A549 (cell line): ENCODE measurements around the gene TUSC2. TPM values are rescaled to one million over a fixed set of nuclear protein-coding genes. Genes with fewer than 3 reads are reported as not detected.

Experiments
- ATAC-seq, 2 experiments: fragments of 200-7000 bp in 1 of 2; fragments of >200 bp in 1 of 2; cut with Nextera tagmentation in 1 of 2; cut with Tn5 transposase in 1 of 2; 3 replicates each; pipeline versions ENCODE4 v1.8.0 to v1.9.1; 2018 to 2020; ENCODE audit warnings: mild to moderate bottlenecking in 1 of 2, moderate library complexity in 1 of 2
- CTCF ChIA-PET: fragments of 300-600 bp; sonication (Branson Sonifier 250); formaldehyde crosslinking; extraction: SDS; loops from one replicate; lab custom pipeline; 2021; ENCODE audit warnings: antibody characterized with exemption, inconsistent platforms; lab: Yijun Ruan, JAX
- POLR2A ChIA-PET: fragments of 350-600 bp; formaldehyde crosslinking; extraction: SDS; loops from one replicate; lab custom pipeline; 2021; ENCODE audit warnings: antibody characterized with exemption, inconsistent platforms; lab: Yijun Ruan, JAX
- DNase-seq, 2 experiments: peaks; one replicate each; pipeline versions ENCODE4 v3.0.0 to v3.0.0-alpha.2; 2011 to 2016; ENCODE audit warnings: low read depth in 1 of 2, low spot score in 1 of 2
- FAIRE-seq: peaks from 2 replicates; lab custom pipeline; 2011; peaks lifted over from hg19 to GRCh38; lab: Jason Lieb, UNC
- H3K27ac ChIP-seq, 2 experiments: fragments of >200 bp; sonication (Bioruptor Twin); formaldehyde crosslinking; 3 replicates each; pipeline ENCODE4 v1.5.1; 2016 to 2017
- H3K4me1 ChIP-seq: fragments of >200 bp; sonication (Bioruptor Twin); formaldehyde crosslinking; 3 replicates; pipeline ENCODE4 v1.6.1; 2016
- H3K4me2 ChIP-seq: fragments of >200 bp; sonication (Bioruptor Twin); formaldehyde crosslinking; 3 replicates; pipeline ENCODE4 v1.6.1; 2016
- H3K4me3 ChIP-seq: fragments of >200 bp; sonication (Bioruptor Twin); formaldehyde crosslinking; 3 replicates; pipeline ENCODE4 v1.5.1; 2016
- H3K9me3 ChIP-seq: fragments of >200 bp; sonication (Bioruptor Twin); formaldehyde crosslinking; 3 replicates; pipeline ENCODE4 v1.6.1; 2016
- BHLHE40 ChIP-seq: IDR thresholded peaks from 2 replicates; pipeline ENCODE4 v1.6.1; 2012; ENCODE audit warnings: low read depth, low read length, inconsistent platforms
- CBX2 ChIP-seq: fragments of 200-600 bp; sonication (generic); IDR thresholded peaks from 2 replicates; pipeline ENCODE4 v1.6.1; 2016; ENCODE audit warnings: low read depth, mild to moderate bottlenecking, borderline replicate concordance
- CBX8 ChIP-seq: fragments of 200-600 bp; sonication (generic); IDR thresholded peaks from 2 replicates; pipeline ENCODE4 v1.6.1; 2016
- FOSB ChIP-seq: fragments of 250-450 bp; sonication (Bioruptor Pico); IDR thresholded peaks from 2 replicates; pipeline ENCODE4 v1.5.0; 2020; ENCODE audit warnings: mild to moderate bottlenecking, moderate library complexity
- FOSL2 ChIP-seq, 2 experiments: fragments of 450-650 bp in 1 of 2; fragments of >200 bp in 1 of 2; sonication (Bioruptor Twin) in 1 of 2; formaldehyde crosslinking; IDR thresholded peaks; 2 replicates each; pipeline versions ENCODE4 v1.5.0 to v1.6.1; 2016 to 2020; ENCODE audit warnings: mild to moderate bottlenecking in 1 of 2, moderate library complexity in 1 of 2
- JUNB ChIP-seq: fragments of >200 bp; sonication (Bioruptor Twin); formaldehyde crosslinking; IDR thresholded peaks from 2 replicates; pipeline ENCODE4 v1.6.1; 2016
- MAFK ChIP-seq: fragments of 450-650 bp; IDR thresholded peaks from 2 replicates; pipeline ENCODE4 v1.6.1; 2014; ENCODE audit not compliant: partially characterized antibody
- NFE2L2 ChIP-seq: fragments of 150-350 bp; conservative IDR thresholded peaks from 2 replicates; pipeline ENCODE4 v1.6.1; 2014; ENCODE audit warnings: low read length
- NPAS2 ChIP-seq: fragments of 250-450 bp; sonication (Bioruptor Pico); IDR thresholded peaks from 2 replicates; pipeline ENCODE4 v1.8.0; 2022; ENCODE audit warnings: mild to moderate bottlenecking, moderate library complexity, borderline replicate concordance
- POLR2A ChIP-seq: IDR thresholded peaks from 2 replicates; pipeline ENCODE4 v1.6.1; 2012; ENCODE audit warnings: mild to moderate bottlenecking, low read length
- RNF2 ChIP-seq: fragments of 200-600 bp; sonication (generic); IDR thresholded peaks from 2 replicates; pipeline ENCODE4 v1.6.1; 2016; ENCODE audit warnings: low read depth, mild to moderate bottlenecking, antibody characterized with exemption, moderate library complexity, borderline replicate concordance
- SMC3 ChIP-seq: fragments of >200 bp; sonication (Bioruptor Twin); formaldehyde crosslinking; IDR thresholded peaks from 3 replicates; pipeline ENCODE4 v1.6.1; 2018; ENCODE audit warnings: inconsistent platforms
- ZNF302 ChIP-seq: fragments of 250-450 bp; sonication (Bioruptor Pico); IDR thresholded peaks from 2 replicates; pipeline ENCODE4 v1.9.0; 2021; ENCODE audit warnings: inconsistent platforms, mild to moderate bottlenecking, moderate library complexity
- ZSCAN20 ChIP-seq: fragments of 250-450 bp; sonication (Bioruptor Pico); IDR thresholded peaks from 2 replicates; pipeline ENCODE4 v1.8.0; 2022; ENCODE audit warnings: mild to moderate bottlenecking, moderate library complexity
- WGBS: methylation state at CpG from one replicate; pipeline ENCODE4 v1.1.6; 2017; ENCODE audit errors: missing lambda C conversion rate; 5-methylcytosine and 5-hydroxymethylcytosine counted together
- polyA plus RNA-seq, 4 experiments: library from polyadenylated mRNA; depleted of rRNA in 3 of 4; stranded (reverse); fragments of >200 nt; fragmentation: RNase III in 1 of 4; extraction: RNeasy Plus Mini Kit Qiagen cat#74134 plus additional on column Dnase treatment in 1 of 4; gene quantifications; 2 replicates in 3 of 4; 3 replicates in 1 of 4; pipeline ENCODE4 v1.2.3, GENCODE V29; 2011 to 2017
- TF ChIP-seq, protein P1 (sequence below): fragments of 200-600 bp; sonication (generic); IDR thresholded peaks from 2 replicates; pipeline ENCODE4 v1.6.1; 2016; ENCODE audit warnings: antibody characterized with exemption, mild to moderate bottlenecking, moderate library complexity
- TF ChIP-seq, protein P2 (sequence below): fragments of >200 bp; sonication (Bioruptor Twin); formaldehyde crosslinking; IDR thresholded peaks from 2 replicates; pipeline ENCODE4 v1.6.1; 2016
- TF ChIP-seq, protein P3 (sequence below): IDR thresholded peaks from 2 replicates; pipeline ENCODE4 v1.6.1; 2012
- TF ChIP-seq, protein P4 (sequence below): fragments of 250-450 bp; sonication (Bioruptor Pico); IDR thresholded peaks from 2 replicates; pipeline ENCODE4 v1.5.0; 2021; ENCODE audit warnings: mild to moderate bottlenecking, moderate library complexity, borderline replicate concordance
- TF ChIP-seq, protein P5 (sequence below): fragments of 450-650 bp; IDR thresholded peaks from 2 replicates; pipeline ENCODE4 v1.6.1; 2014; ENCODE audit warnings: antibody characterized with exemption

TUSC2 gene
- polyA plus RNA-seq, 2 of the 4 experiments (the other 2 are of a cell fraction) = 18.2 to 23.5 TPM

DNA sequence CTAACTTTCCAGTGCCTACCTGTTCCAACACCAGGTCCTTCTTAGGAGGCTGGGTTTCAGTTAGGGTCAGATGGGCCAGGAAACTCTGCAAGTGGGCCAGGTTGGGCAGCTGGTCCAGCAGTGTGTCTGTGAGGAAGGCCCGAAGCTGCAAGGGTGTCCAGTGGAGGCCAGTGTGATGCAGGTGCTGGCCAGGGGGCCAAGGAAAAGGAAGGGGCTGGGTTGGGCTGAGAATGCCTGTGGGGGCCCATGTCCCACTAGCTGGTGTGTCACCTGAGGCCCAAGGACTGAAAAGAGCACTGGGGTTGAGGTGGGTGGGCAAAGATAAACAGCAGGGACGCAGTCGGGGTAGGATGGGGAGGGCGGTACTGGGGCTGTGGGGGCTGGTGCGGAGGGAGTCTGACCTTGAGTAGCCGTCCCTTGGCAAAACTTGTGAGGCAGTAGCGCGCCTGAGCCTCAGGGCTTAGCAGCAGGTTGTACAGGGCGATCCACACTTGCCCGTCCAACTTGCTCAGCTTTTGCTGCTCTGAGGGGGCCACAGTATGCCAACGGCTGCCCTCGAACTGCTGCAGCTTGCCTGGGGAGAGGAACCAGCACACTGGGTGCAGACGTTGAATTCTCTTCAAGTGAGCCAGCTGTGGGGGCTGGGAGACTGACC lies 14.1 kb upstream of the TUSC2 start:
- 91% methylated on average over 7 of the region's 13 CpGs for WGBS
- CTCF ChIA-PET = interaction anchor here (1.1 kb wide), 1 partner anchor 21 kb away, joined by 3 read pairs; no protein-coding TSS in a partner anchor

DNA sequence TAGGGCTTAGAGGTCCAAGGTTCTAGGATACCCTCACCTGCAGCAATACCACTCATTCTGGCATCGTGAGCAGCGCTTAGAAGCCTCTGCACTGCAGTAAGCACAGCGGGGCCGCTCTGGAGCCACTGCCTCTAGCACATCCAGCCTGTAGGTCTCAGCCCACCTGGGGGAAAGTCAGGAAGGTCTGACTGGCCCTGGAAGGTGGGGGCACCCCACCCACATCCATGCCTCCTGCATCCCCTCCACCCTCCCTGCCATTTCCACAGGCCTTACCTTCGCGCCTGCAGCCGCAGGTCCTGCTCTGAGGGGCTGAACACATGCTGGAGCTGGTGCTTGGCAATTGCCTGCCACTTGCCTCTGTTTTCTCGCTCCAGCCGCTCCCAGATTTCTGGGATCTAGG lies 13.5 kb upstream of the TUSC2 start:
- CTCF ChIA-PET = interaction anchor here (1.1 kb wide), 1 partner anchor 20 kb away, joined by 3 read pairs; no protein-coding TSS in a partner anchor
- Histone ChIP-seq H3K27ac (no peak overlapping the region), H3K4me1 (peaks cover 8% of the 10 kb centered on the region), H3K4me3 (no peak overlapping the region), H3K4me2 (no peak overlapping the region), H3K9me3 (no peaks in the 10 kb centered on the region)
- WGBS = 97% methylated on average over 9 of the region's 9 CpGs
- POLR2A ChIA-PET = no interaction called here
- ATAC-seq (no peak), DNase-seq (no peak), FAIRE-seq (no peak)
- TF ChIP-seq NPAS2 (CRISPR knock-in tag) (no peak), NFE2L2 (no peak), POLR2A (no peak), RNF2 (no peak), SMC3 (no peak), CBX2 (no peak), BHLHE40 (no peak), JUNB (no peak), ZNF302 (no peak), MAFK (no peak), ZSCAN20 (CRISPR knock-in tag) (no peak), CBX8 (no peak)
- TF ChIP-seq, protein P1, sequence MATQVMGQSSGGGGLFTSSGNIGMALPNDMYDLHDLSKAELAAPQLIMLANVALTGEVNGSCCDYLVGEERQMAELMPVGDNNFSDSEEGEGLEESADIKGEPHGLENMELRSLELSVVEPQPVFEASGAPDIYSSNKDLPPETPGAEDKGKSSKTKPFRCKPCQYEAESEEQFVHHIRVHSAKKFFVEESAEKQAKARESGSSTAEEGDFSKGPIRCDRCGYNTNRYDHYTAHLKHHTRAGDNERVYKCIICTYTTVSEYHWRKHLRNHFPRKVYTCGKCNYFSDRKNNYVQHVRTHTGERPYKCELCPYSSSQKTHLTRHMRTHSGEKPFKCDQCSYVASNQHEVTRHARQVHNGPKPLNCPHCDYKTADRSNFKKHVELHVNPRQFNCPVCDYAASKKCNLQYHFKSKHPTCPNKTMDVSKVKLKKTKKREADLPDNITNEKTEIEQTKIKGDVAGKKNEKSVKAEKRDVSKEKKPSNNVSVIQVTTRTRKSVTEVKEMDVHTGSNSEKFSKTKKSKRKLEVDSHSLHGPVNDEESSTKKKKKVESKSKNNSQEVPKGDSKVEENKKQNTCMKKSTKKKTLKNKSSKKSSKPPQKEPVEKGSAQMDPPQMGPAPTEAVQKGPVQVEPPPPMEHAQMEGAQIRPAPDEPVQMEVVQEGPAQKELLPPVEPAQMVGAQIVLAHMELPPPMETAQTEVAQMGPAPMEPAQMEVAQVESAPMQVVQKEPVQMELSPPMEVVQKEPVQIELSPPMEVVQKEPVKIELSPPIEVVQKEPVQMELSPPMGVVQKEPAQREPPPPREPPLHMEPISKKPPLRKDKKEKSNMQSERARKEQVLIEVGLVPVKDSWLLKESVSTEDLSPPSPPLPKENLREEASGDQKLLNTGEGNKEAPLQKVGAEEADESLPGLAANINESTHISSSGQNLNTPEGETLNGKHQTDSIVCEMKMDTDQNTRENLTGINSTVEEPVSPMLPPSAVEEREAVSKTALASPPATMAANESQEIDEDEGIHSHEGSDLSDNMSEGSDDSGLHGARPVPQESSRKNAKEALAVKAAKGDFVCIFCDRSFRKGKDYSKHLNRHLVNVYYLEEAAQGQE = no peak
- TF ChIP-seq, protein P2, sequence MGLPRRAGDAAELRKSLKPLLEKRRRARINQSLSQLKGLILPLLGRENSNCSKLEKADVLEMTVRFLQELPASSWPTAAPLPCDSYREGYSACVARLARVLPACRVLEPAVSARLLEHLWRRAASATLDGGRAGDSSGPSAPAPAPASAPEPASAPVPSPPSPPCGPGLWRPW = no peak
- TF ChIP-seq, protein P3, sequence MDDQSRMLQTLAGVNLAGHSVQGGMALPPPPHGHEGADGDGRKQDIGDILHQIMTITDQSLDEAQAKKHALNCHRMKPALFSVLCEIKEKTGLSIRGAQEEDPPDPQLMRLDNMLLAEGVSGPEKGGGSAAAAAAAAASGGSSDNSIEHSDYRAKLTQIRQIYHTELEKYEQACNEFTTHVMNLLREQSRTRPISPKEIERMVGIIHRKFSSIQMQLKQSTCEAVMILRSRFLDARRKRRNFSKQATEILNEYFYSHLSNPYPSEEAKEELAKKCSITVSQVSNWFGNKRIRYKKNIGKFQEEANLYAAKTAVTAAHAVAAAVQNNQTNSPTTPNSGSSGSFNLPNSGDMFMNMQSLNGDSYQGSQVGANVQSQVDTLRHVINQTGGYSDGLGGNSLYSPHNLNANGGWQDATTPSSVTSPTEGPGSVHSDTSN = no peak

More for the DNA sequence above, 14.1 kb upstream of the TUSC2 start:
- Histone ChIP-seq H3K4me3 (no peak overlapping the region), H3K4me2 (no peak overlapping the region), H3K27ac (no peak overlapping the region), H3K9me3 (no peaks in the 10 kb centered on the region), H3K4me1 (peaks cover 11% of the 10 kb centered on the region)
- TF ChIP-seq CBX8 = no peak
- TF ChIP-seq, protein P4, sequence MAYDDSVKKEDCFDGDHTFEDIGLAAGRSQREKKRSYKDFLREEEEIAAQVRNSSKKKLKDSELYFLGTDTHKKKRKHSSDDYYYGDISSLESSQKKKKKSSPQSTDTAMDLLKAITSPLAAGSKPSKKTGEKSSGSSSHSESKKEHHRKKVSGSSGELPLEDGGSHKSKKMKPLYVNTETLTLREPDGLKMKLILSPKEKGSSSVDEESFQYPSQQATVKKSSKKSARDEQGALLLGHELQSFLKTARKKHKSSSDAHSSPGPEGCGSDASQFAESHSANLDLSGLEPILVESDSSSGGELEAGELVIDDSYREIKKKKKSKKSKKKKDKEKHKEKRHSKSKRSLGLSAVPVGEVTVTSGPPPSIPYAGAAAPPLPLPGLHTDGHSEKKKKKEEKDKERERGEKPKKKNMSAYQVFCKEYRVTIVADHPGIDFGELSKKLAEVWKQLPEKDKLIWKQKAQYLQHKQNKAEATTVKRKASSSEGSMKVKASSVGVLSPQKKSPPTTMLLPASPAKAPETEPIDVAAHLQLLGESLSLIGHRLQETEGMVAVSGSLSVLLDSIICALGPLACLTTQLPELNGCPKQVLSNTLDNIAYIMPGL (CRISPR knock-in tag) = no peak
- no peak for TF ChIP-seq NFE2L2
- TF ChIP-seq, protein P1 = no peak
- TF ChIP-seq, protein P3 = no peak
- TF ChIP-seq FOSB (CRISPR knock-in tag) = no peak
- no peak for TF ChIP-seq FOSL2 (IDR thresholded peaks at IDR 0.05)
- no peak for TF ChIP-seq FOSL2 (CRISPR knock-in tag; IDR thresholded peaks at IDR 0.05)
- TF ChIP-seq, protein P5, sequence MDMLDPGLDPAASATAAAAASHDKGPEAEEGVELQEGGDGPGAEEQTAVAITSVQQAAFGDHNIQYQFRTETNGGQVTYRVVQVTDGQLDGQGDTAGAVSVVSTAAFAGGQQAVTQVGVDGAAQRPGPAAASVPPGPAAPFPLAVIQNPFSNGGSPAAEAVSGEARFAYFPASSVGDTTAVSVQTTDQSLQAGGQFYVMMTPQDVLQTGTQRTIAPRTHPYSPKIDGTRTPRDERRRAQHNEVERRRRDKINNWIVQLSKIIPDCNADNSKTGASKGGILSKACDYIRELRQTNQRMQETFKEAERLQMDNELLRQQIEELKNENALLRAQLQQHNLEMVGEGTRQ = no peak
- ATAC-seq = no peak
- POLR2A ChIA-PET = no interaction called here
- no peak for DNase-seq
- FAIRE-seq = no peak
